Colonic mucosa (tissue), 4 donors: ENCODE results near the gene ALG11. TPM values are rescaled to one million over a fixed set of nuclear protein-coding genes. Genes with fewer than 3 reads are reported as not detected.

Experiments
- DNase-seq: peaks from one replicate; pipeline ENCODE4 v3.0.0-alpha.2; 2020
- H3K27ac ChIP-seq: fragments of 200-600 bp; one replicate; pipeline ENCODE4 v1.8.0; 2021
- H3K27me3 ChIP-seq: fragments of 200-600 bp; one replicate; pipeline ENCODE4 v1.8.0; 2021
- H3K36me3 ChIP-seq: fragments of 200-600 bp; one replicate; pipeline ENCODE4 v1.8.0; 2021
- H3K4me1 ChIP-seq: fragments of 200-600 bp; one replicate; pipeline ENCODE4 v1.8.0; 2021; ENCODE audit warnings: mild to moderate bottlenecking
- H3K4me3 ChIP-seq: fragments of 200-600 bp; one replicate; pipeline ENCODE4 v1.8.0; 2021
- H3K9ac ChIP-seq, 2 donors: one replicate each; pipeline ENCODE4 v1.7.0; 2013; ENCODE audit warnings: control low read depth in 2 of 2, low read depth in 2 of 2, low read length in 2 of 2
- H3K9me3 ChIP-seq: fragments of 200-600 bp; one replicate; pipeline ENCODE4 v1.8.0; 2021
- intact Hi-C: fragments of 100-400 bp; cut with DNase I; formaldehyde crosslinking; loops from one replicate; pipeline ENCODE4 v1.14.1; 2022
- total RNA-seq, 2 donors: library from RNA; stranded (reverse); fragmentation: NEBNext Ultra II Directional in 1 of 2; extraction: Animal tissue kit (Norgen Biotek cat#: 25700) in 1 of 2; gene quantifications; one replicate each; pipeline ENCODE4 v1.2.1, GENCODE V29; 2021
- TF ChIP-seq, protein P1 (sequence below): fragments of 200-600 bp; IDR thresholded peaks from one replicate; pipeline ENCODE4 v1.8.0; 2022; ENCODE audit warnings: antibody characterized with exemption, mild to moderate bottlenecking
- donor health status: healthy.
- donor health status: DM: no; HTN: no; CAD: no.
- donor health status: DM: no; HTN: no; CAD: no.

Gene ALG11
- total RNA-seq, 2 donors from 2014 or later: 32.4 to 45.0 TPM

DNA sequence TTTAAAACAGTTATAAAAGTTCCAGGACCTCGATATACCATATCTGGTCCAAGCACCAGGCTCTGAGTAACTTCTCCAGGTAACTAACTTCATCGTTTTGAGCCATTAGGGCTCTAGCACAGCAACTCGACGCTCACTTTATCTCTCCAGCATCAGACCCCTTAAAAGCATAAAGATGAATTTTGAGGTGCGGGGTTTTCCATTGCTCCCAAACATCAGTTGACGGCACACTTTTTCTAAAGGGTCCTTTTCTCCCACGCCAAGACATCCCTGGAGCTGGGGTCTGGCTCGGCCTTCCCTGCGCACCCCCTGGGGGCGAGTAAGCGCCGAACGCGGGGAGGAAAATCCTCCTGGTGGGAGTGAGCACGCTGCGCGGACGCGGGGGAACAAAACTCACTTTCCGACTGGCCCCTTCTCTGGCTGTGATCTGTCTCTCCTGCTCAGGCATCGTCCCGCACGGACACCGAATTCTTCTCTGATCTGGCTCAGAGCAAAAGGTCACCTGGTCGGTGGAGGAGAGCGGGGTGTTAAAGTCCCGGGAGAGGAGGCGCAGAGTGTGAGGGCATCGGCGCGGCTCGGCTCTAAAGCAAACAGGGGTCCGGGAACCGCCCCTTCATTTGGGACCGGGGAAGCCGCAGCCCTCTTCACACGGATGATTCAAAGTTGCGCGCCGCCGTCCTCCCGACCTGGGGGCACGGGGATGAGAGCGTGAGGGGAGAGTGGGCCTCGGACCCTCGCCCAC lies 1.1 kb upstream of the ALG11 start, which contains the start of gene ATP7B:
ATP7B (minus strand) TSS at position 561 of the 742 bp plus-strand sequence; CDS start at position 448, 113 bp downstream.
- no peaks in the 10 kb centered on the region for H3K36me3 ChIP-seq
- no peaks in the 10 kb centered on the region for H3K27me3 ChIP-seq
- no peaks in the 10 kb centered on the region for H3K9me3 ChIP-seq
- H3K27ac ChIP-seq: peak within 1 kb of the TSS; percentile 54
- peaks cover 5% of the 10 kb centered on the region for H3K4me1 ChIP-seq
- TF ChIP-seq, protein P1, sequence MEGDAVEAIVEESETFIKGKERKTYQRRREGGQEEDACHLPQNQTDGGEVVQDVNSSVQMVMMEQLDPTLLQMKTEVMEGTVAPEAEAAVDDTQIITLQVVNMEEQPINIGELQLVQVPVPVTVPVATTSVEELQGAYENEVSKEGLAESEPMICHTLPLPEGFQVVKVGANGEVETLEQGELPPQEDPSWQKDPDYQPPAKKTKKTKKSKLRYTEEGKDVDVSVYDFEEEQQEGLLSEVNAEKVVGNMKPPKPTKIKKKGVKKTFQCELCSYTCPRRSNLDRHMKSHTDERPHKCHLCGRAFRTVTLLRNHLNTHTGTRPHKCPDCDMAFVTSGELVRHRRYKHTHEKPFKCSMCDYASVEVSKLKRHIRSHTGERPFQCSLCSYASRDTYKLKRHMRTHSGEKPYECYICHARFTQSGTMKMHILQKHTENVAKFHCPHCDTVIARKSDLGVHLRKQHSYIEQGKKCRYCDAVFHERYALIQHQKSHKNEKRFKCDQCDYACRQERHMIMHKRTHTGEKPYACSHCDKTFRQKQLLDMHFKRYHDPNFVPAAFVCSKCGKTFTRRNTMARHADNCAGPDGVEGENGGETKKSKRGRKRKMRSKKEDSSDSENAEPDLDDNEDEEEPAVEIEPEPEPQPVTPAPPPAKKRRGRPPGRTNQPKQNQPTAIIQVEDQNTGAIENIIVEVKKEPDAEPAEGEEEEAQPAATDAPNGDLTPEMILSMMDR: no peak
- intact Hi-C loops: no loop called here
- peak within 1 kb of the TSS; percentile 55 to 67 for H3K9ac ChIP-seq
- peak within 1 kb of the TSS; percentile 99 for H3K4me3 ChIP-seq
- DNase-seq: peak; percentile 41

DNA sequence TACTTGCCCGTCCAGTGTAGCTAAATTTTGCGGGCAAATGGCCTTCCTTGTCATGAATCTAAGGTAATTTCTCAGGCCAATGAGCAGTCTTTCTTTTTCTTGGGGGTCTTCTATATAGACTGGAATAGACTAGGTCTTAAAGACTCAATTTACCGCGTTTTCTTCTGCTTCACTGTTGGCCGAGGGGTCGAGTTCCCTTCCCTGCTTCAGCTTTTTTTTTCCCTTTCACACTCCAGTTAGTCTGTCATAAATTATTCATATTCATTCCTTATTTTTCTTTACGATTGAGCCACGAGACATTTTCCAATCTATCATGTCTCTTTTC lies 276 bp downstream of the ALG11 start:
- H3K36me3 ChIP-seq: no peaks in the 10 kb centered on the region
- no peak for DNase-seq
- peak overlapping the region; percentile 54 for H3K27ac ChIP-seq
- H3K9ac ChIP-seq: peak overlapping the region; percentile 55 to 67
- intact Hi-C loops: no loop called here
- H3K4me1 ChIP-seq: peaks cover 5% of the 10 kb centered on the region
- no peaks in the 10 kb centered on the region for H3K27me3 ChIP-seq
- peak overlapping the region; percentile 99 for H3K4me3 ChIP-seq
- TF ChIP-seq, protein P1: no peak
- H3K9me3 ChIP-seq: no peaks in the 10 kb centered on the region

DNA sequence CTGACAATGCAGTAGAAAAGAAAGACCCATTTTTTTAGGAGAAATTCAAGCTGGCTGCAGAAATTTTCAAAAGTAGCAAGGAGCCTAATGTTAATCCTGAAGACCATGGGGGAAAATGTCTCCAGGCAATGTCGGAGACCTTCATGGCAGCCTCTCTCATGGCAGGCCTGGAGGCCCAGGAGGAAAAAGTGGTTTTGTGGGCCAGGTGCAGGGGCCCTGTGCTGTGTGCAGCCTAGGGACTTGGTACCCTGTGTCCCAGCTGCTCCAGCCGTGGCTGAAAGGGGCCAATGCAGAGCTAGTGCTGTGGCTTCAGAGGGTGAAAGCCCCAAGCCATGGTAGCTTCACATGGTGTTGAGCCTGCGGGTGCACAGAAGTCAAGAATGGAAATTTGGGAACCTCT lies 4.1 kb downstream of the ALG11 start:
- Histone ChIP-seq H3K27me3 (no peaks in the 10 kb centered on the region), H3K36me3 (no peaks in the 10 kb centered on the region), H3K9me3 (no peaks in the 10 kb centered on the region), H3K27ac (no peak overlapping the region), H3K4me3 (no peak overlapping the region), H3K9ac (no peak overlapping the region), H3K4me1 (no peaks in the 10 kb centered on the region)
- no peak for DNase-seq
- intact Hi-C loops: no loop called here
- TF ChIP-seq, protein P1: no peak

DNA sequence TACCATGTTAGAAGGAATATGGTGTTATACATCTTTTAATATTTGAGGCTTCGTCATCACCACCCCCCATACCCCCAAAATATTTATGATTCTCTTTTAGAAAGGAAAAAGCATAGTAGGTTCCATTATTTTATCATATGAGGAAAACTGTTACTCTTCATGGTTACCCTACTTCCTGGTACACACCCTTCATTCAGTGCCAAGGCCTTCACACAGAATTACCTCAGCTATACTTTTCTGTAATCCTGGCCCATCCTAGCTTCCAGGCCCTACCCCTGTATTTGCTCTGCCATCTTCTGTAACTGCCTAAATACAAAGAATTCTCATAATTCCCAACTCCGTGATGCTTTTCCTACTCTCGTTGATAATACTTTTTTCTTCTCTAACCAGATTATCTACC lies 8.0 kb downstream of the ALG11 start:
- no peak overlapping the region for H3K9ac ChIP-seq
- no peaks in the 10 kb centered on the region for H3K4me1 ChIP-seq
- H3K27ac ChIP-seq: no peak overlapping the region
- H3K9me3 ChIP-seq: no peaks in the 10 kb centered on the region
- no peak for DNase-seq
- no peak overlapping the region for H3K4me3 ChIP-seq
- peaks cover 7% of the 10 kb centered on the region for H3K36me3 ChIP-seq
- intact Hi-C loops: no loop called here
- no peaks in the 10 kb centered on the region for H3K27me3 ChIP-seq
- TF ChIP-seq, protein P1: no peak

DNA sequence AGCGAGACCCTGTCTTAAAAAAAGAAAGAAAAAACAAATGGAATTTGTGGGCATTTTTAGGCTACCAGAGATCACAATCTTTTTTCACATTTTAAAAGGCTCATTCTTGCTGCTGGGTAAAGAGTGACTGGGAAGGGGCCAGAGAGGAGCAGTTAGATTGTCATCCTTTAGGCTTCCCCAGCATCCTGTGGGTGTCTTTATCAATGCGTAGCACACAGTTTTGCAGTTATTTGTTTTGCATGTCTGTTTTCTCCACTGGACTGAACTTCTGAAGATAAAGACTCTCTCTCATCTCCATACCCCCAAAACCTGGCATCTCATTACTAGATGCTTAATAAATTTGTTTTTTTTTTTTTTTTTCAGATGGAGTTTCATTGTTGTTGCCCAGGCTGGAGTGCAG lies 10.2 kb downstream of the ALG11 start:
- no peak overlapping the region for H3K9ac ChIP-seq
- H3K36me3 ChIP-seq: peaks cover 7% of the 10 kb centered on the region
- no peaks in the 10 kb centered on the region for H3K4me1 ChIP-seq
- intact Hi-C loops: no loop called here
- H3K27me3 ChIP-seq: no peaks in the 10 kb centered on the region
- TF ChIP-seq, protein P1: no peak
- H3K4me3 ChIP-seq: no peak overlapping the region
- no peaks in the 10 kb centered on the region for H3K9me3 ChIP-seq
- no peak overlapping the region for H3K27ac ChIP-seq
- no peak for DNase-seq
